ENCODE results near the gene NKAIN1.
A peak's percentile ranks its signal among the peaks of the same experiment; 100 is the strongest.
"Not testable (repeated sequence)": the region's sequence is repeated elsewhere in the genome, so short reads cannot be mapped to it uniquely, and the experiment has no call there.

NKAIN1 gene

GRCh38 chr1:31232689-31233088 is 7.0 kb downstream of the NKAIN1 start:
- no peak for DNase-seq

DNA sequence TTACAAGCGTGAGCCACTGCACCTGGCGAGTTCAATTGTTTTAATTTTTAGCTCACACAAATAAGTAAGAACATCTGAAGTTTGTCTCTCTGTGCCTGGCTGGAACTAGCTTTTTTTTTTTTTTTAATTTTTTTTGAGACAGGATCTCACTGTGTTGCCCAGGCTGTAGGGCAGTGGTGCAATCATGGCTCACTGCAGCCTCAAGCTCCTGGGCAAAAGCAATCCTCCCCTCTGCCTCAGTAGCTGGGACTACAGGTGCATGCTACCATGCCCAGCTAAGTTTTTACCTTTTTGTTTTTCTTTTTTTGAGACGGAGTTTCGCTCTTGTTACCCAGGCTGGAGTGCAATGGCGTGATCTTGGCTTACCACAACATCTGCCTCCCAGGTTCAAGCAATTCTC is 7.9 kb downstream of the NKAIN1 start:
- no peak for DNase-seq

GRCh38 chr1:31230378-31230777 is 9.3 kb downstream of the NKAIN1 start:
- no peak for DNase-seq

GRCh38 chr1:31228986-31229385 is 10.7 kb downstream of the NKAIN1 start:
- DNase-seq, result no peak

GRCh38 chr1:31227891-31228568 is 11.7 kb downstream of the NKAIN1 start:
- DNase-seq, result no peak

GRCh38 chr1:31224068-31224467 is 15.6 kb downstream of the NKAIN1 start:
- no peak for DNase-seq

GRCh38 chr1:31222176-31222575 is 17.5 kb downstream of the NKAIN1 start:
- DNase-seq, result no peak

GRCh38 chr1:31221072-31221471 is 18.6 kb downstream of the NKAIN1 start:
- no peak for DNase-seq

DNA sequence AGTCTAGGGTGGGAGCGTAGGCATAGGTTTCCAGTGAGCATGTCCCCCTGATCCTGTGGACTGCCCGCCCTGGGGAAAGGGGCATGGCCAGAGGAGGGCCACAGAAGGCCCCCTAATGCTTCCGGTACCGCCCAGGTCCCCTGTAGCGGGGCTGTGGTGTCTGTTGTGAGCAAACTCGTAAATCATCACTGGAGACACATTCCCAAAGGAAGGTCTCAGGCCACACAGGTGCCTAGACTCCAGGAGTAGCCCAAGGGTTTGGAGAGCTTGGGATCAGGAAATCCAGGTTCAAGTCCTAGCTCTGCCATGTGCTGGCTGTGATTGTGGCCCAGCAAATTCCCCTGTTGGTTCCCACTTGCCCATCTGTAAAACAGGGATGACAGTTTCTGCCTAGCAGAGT is 20.2 kb downstream of the NKAIN1 start:
- no peak for DNase-seq

DNA sequence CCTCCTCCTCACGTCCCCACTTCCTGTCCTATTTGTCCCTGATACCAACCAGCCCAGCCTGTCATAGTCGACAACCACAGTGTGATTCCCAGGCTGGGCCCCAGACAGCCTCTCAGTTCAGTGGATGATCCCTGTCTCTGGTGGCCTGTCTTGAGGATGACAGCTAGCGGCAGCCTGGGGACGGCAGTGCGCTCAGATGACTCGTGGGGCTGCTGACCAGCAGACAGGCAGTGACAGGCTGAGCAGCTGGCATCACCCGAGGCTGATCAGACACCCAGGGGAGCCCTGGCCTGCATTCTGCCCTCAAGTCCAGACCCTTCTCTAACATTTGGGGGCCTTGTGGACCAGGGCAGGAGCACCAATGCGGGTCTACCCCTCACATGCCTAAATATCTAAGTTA is 21.0 kb downstream of the NKAIN1 start:
- no peak for DNase-seq

GRCh38 chr1:31216016-31216415 is 23.7 kb downstream of the NKAIN1 start:
- peak in 1 of 3 donors; percentile 33 for DNase-seq

DNA sequence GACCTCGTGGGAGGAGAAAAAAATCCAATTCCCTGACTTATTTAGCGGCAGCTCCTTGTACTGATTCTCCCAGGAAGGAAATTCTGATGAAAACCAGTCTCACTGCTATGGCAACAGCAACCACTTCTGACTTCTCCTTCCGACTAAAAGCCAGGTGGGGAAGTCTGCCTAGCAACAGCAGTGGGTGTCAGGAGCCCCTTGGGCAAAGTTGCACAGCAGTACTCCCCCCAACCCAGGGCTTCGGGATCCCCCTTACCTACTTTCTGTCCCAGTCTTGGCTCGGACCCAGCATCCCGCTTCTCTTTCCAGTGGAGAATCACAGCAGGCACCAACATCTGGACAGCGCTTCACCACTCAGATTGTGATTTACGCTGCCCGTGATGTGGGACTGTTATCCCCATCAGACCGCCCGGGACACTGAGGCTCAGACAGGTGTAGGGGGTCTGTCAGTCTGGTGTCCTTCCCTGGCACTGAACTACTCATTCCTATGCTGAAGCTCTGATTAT is 24.6 kb downstream of the NKAIN1 start:
- no peak for DNase-seq

DNA sequence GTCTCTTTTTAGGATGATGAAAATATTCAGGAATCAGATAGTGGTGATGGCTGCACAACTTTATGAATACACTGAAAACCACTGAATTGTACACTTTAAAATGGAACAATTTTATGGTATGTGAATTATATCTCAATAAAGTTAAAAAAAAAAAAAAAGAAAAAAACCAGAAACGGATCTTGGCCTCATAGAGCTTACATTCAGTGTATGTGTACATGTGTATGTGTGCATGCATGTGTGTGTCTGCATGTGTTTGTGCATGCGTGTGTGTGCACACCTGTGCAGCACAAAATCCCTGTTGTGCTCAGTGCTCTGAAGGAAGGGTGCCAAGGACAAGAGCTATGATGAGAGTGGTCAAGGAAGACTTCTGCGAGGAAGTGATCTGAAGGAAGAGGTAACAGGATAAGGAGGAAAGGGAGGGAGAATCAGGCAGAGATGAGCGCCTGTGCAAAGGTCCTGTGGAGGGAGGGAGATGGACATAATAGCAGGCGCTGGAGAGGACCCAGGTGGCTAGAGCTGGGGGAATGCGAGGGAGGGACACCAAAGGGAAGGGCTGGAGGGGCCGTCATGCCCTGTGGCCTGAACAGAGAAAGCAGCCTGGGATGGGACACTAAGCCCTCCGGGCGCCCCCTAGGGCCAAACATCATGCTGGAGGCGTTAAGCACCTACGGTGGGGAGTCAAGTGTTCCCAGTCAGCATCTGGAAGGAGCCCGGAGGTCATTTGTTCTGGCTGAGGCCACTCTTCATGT is 25.2 kb downstream of the NKAIN1 start:
- no peak for DNase-seq

DNA sequence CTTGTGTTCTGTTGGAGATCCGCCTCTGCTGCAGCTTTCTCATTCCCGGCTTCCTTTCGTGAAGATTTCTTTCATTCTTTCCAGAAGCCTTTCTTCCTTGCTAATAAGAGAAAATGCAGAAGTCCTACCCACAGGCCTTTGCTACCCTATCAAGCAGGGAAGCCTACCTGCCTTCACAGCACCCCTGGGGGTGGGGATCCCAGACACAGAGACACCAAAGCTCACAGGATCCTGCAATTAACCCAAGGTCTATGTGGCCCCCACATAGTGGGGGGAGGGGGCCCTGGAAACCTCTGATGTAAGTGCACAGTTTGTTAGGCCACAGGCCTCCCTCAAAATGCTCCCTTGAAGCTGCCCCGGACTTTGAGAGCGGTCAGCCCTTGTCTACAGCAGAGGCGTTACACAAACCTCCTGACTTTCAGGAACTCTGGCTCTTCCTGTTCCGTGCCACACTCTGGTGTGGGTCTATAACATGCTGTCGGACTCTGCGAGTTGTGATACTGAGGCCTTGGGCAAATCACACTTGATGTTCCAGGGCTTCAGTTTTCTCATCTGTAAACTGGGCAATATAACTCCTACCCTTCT is 31.2 kb downstream of the NKAIN1 start:
- DNase-seq, result peak; percentile 32 to 61 (median 56)

GRCh38 chr1:31207569-31207968 is 32.1 kb downstream of the NKAIN1 start:
- no peak for DNase-seq

DNA sequence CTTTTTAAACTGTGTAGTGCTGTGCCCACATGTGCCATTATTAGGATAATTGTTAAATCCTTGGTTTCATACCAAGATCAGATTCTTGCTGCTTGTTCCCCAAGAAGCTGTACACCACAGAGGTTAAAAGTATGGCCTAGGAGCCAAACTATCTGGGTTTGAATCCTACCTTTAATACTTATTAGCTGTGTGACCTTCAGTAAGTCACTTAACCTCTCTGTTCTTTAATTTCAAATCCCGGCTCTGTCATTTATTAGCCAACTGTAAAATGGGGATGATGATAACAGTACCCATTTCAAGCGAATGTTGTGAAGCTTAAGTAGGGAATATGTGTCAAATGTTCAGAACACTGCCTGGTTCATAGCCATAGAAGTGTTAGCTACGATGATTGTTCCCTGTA is 32.6 kb downstream of the NKAIN1 start:
- DNase-seq, result no peak

- DNase-seq, result no peak
These were observed 36.5 kb downstream of the NKAIN1 start for GRCh38 chr1:31203215-31203614.

- DNase-seq, result no peak
These were observed 37.7 kb downstream of the NKAIN1 start for GRCh38 chr1:31201931-31202360.

GRCh38 chr1:31199949-31200348 is 39.7 kb downstream of the NKAIN1 start:
- no peak for DNase-seq

DNA sequence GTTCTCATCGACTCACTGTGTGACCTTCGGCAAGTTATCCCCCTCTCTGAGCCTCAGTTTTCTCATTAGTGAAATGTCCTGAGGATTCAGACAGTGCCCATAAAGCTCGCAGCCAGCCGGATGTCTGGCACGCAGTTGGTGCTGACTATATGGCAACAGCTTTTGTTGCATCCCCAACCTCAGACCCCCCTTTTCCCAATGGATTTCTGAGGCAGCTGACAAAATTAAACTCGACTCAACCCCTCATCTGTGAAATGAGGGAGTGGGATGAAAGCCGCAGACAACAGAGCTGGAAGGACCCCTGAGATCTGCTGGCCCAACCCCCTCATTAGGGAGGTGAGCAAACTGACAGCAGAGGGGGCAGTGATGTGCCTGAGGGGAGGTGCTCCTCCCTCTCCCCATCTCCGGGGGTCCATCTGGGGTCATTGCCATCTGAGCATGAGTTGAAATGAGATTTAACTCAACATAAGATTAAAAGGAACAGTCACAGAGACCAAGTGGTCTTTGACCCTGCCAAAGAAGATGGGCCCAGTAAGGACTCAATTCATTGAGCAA is 40.4 kb downstream of the NKAIN1 start:
- DNase-seq, result no peak

DNA sequence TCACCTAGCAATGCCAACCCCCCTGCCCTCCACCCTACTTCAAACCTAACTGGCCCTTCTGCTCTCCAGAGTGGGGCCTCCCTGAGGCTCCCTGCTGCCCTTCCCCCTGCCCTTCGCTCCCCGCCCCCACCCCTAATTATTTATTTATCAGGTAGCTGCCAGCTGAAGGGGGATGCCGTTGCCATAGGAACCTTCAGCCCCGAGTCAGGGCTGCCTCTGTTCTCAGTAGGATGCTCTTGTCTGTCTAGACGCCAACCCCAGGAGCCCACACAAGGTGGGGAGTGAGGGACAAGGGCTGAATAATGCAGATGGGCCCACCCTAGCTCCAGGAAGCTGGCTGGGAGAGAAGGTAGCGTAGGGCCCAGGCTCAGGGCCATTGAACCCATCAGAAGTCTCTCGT is 41.1 kb downstream of the NKAIN1 start:
- DNase-seq, result no peak

DNA sequence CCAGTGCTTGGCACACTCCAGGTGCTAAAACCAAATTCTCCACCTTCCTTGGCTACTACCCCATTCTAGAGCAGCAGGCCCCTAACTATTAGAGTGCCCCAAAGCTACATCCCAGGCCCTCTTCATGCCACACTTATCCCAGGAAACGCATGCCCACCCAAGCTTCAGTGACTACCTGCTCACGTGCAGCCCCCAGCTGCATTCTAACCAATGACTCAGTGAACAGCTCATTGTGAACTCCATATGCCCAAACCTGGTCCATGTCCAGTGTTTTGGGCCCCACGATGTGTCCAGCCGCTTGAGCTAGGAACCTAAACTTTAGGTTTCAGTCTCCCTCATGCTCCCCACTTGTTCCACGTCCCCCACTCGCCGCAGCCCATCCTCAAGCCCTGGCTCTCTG is 41.5 kb downstream of the NKAIN1 start:
- no peak for DNase-seq

DNA sequence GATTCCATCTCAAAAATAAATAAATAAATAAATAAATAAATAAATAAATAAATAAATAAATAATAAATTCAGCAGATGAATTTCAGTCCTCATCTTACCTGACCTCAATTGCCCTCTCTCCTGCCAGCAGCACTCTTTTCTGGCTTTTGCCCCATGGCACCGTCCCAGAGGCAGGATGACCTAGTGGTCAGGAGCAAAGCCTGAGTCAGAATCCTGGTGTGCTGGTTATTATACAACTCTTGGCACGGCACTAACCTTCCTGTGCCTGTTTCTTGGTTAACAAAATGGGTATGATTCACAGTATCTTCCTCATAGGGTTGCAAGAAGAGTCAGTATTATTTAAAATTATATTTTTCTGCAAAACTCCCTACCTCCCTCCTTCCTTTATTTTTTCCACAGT is 43.0 kb downstream of the NKAIN1 start:
- DNase-seq, result peak; percentile 28 to 29 (median 29)

DNA sequence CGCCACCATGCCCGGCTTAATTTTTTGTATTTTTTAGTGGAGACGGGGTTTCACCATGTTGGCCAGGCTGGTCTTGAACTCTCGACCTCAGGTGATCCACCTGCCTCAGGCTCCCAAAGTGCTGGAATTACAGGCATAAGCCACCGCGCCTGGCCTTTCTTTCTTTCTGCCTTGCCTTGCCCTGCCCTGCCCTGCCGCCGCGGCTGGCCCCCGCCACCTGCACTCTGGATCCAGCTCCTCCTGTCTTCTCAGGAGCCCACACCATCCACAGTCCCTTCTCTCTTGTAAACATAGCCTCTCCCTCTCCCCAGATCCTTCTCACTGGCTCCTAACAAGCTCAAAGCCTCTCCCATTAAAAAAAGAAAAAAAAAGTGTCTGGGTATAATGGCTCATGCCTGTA is 44.4 kb downstream of the NKAIN1 start:
- not testable (repeated sequence) for DNase-seq
